HG02870 (cell line): ENCODE results near the gene AP1M1.

Experiments
- ATAC-seq: cut with Tn5 transposase; IDR thresholded peaks from one replicate; pipeline ENCODE4 v1.9.1; 2021; ENCODE audit warnings: mild to moderate bottlenecking, moderate library complexity; ENCODE audit not compliant: unreplicated experiment

Gene AP1M1

GRCh38 chr19:16207490-16208025 is 9.8 kb downstream of the AP1M1 start:
- ATAC-seq: no peak

GRCh38 chr19:16208064-16208759 is 10.5 kb downstream of the AP1M1 start:
- no peak for ATAC-seq

- ATAC-seq: no peak
These were observed 11.3 kb downstream of the AP1M1 start for GRCh38 chr19:16208847-16209665.

- no peak for ATAC-seq
These were observed 12.5 kb downstream of the AP1M1 start for GRCh38 chr19:16210168-16210567.

- ATAC-seq: no peak
These were observed 15.4 kb downstream of the AP1M1 start for GRCh38 chr19:16213076-16213475.

GRCh38 chr19:16216744-16217670 is 19.3 kb downstream of the AP1M1 start:
- ATAC-seq: no peak

GRCh38 chr19:16217716-16218451 is 20.2 kb downstream of the AP1M1 start:
- ATAC-seq: no peak

- ATAC-seq: no peak
These were observed 21.1 kb downstream of the AP1M1 start for GRCh38 chr19:16218851-16219250.

- no peak for ATAC-seq
These were observed 25.1 kb downstream of the AP1M1 start for GRCh38 chr19:16222806-16223205.

- no peak for ATAC-seq
These were observed 26.0 kb downstream of the AP1M1 start for GRCh38 chr19:16223746-16224145.

- ATAC-seq: no peak
These were observed 26.8 kb downstream of the AP1M1 start for GRCh38 chr19:16224293-16225045.

- no peak for ATAC-seq
These were observed 27.8 kb downstream of the AP1M1 start for GRCh38 chr19:16225279-16226183.

GRCh38 chr19:16226184-16226591 is 28.5 kb downstream of the AP1M1 start:
- ATAC-seq: no peak

GRCh38 chr19:16226878-16227836 is 29.4 kb downstream of the AP1M1 start:
- no peak for ATAC-seq

GRCh38 chr19:16227837-16228636 is 30.3 kb downstream of the AP1M1 start:
- no peak for ATAC-seq

- ATAC-seq: no peak
These were observed 31.1 kb downstream of the AP1M1 start for GRCh38 chr19:16228637-16229321.
